HFF-Myc (cell line): Measurements from ENCODE around the gene MICAL1.

Source experiments
- DNase-seq: peaks from one replicate; pipeline ENCODE4 v3.0.0-alpha.2; 2011; ENCODE audit warnings: low read depth; ENCODE audit errors: extremely low read depth
- H3K4me3 ChIP-seq: replicated peaks from 2 replicates; pipeline ENCODE4 v1.5.1; 2011; ENCODE audit warnings: low read depth, mild to moderate bottlenecking, control low read depth, low read length
- TF ChIP-seq, protein P1 (sequence below): IDR thresholded peaks from 2 replicates; pipeline ENCODE4 v1.5.1; 2012; ENCODE audit warnings: mild to moderate bottlenecking, low read depth, low read length, control low read depth; ENCODE audit errors: missing control alignments

MICAL1 gene

DNA sequence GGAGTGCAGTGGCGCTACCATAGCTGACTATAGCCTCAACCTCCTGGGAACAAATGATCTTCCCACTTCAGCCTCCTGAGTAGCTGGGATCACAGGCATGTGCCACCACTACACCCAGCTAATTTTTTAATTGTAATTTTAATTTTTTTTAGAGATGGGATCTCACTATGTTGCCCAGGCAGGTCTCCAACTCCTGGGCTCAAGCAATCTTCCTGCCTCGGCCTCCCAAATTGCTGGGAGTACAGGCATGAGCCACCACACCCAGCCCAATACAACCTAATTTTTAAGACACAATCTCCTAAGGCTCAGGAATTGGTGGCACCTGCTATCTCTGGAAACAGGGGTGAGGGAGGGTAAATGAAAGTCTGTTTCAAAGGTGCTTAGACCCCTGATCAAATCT lies 21.6 kb upstream of the MICAL1 start:
- TF ChIP-seq, protein P1, sequence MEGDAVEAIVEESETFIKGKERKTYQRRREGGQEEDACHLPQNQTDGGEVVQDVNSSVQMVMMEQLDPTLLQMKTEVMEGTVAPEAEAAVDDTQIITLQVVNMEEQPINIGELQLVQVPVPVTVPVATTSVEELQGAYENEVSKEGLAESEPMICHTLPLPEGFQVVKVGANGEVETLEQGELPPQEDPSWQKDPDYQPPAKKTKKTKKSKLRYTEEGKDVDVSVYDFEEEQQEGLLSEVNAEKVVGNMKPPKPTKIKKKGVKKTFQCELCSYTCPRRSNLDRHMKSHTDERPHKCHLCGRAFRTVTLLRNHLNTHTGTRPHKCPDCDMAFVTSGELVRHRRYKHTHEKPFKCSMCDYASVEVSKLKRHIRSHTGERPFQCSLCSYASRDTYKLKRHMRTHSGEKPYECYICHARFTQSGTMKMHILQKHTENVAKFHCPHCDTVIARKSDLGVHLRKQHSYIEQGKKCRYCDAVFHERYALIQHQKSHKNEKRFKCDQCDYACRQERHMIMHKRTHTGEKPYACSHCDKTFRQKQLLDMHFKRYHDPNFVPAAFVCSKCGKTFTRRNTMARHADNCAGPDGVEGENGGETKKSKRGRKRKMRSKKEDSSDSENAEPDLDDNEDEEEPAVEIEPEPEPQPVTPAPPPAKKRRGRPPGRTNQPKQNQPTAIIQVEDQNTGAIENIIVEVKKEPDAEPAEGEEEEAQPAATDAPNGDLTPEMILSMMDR = no peak
- H3K4me3 ChIP-seq = peak overlapping the region; percentile 35; the same call in 1 of the 2 replicates
- DNase-seq = no peak

DNA sequence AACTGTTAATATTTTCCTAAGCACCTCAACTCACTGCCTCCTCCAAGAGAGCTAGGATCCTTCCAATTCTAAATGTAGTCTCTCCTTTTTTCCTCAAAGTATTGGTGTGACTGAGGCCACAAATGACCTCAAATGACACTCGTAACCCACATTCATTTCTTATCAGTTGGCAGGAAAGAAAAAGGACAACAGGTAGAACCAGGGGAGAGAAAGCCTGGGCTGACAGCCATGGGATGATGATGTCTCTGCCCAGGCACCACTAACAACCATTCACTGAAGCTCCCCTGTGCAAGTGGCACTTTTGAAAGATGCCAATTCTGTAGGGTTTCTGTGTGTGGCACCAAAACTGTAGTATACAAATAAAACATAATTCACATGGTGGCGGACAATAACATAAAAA lies 20.1 kb upstream of the MICAL1 start:
- TF ChIP-seq, protein P1 = no peak
- no peak for DNase-seq
- H3K4me3 ChIP-seq = no peak overlapping the region

DNA sequence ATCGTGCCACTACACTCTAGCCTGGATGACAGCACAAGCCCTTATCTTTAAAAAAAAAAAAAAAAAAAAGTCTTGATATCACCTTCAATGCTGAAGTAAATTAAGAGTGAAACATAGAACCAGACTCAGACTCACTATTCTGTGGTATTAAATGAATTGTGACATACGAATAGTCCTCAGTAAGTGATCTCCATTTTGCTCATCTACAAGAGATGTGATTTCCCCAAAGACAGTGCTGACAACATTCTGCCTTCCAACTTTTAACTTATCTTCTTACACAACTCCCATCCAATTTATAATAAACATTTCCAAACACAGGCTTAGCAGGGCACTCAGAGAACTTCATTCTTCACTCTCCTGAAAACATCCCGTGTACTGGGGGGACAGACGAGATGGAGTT lies 19.4 kb upstream of the MICAL1 start:
- no peak for DNase-seq
- TF ChIP-seq, protein P1 = no peak
- no peak overlapping the region for H3K4me3 ChIP-seq

DNA sequence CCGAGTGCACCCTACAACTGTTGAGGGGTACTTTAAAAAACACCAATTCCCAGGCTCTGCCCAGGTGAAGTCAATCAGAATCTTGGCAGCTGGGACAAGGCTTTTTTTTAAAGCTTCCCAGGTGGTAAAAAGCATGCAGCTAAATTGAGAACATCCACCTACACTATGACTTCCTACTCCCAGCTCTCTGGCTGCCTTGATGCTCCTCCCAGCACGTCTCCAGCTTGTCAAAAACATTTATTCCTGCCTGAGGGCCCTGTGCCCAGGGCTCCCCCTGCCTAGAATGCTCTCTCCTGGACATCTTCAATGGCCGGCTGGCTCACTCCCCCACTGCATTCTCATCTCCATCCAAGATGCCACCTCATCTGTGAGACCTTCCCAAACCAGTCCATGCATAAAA lies 17.5 kb upstream of the MICAL1 start:
- TF ChIP-seq, protein P1 = no peak
- no peak for DNase-seq
- no peak overlapping the region for H3K4me3 ChIP-seq

DNA sequence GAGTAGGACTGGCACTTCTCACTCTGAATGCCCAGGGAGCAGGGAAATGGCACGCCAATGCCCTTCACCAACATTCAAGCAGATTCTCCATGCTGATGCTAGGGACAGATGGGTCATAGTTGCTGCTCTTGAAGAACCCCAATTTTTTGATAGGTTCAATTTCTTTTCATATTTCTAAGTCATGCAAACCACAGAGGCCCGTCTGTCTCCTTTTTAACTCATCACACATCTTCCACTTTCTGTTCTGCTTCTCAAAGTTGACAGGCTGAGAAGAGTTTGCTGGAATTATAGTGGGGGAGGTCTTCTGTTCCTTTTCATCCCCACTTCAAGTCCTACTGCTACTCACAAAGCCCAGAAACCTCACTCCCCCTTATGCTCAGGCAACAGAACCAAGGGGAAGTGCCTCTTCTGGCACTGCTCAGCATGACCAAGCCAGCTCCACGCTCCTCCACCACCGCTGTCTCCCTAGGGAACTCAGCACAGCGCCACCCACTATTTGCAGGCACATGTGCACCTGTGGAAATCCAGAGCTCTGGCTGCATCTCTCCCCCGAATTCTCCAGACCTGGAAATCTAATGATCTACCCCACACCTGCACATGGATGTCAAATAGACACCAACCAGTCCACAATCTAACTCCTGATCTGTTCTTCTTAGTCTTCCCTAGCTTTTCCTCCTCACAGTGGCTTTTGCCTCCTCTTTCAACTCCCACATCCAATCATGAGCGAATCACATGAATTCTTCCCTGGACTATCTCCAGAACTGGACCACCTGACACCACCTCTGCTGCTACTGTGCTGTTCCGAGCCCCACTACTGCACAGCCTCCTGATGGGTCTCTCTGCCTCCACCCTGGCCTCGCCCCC lies 16.8 kb upstream of the MICAL1 start:
- DNase-seq = no peak
- H3K4me3 ChIP-seq = no peak overlapping the region
- TF ChIP-seq, protein P1 = no peak

DNA sequence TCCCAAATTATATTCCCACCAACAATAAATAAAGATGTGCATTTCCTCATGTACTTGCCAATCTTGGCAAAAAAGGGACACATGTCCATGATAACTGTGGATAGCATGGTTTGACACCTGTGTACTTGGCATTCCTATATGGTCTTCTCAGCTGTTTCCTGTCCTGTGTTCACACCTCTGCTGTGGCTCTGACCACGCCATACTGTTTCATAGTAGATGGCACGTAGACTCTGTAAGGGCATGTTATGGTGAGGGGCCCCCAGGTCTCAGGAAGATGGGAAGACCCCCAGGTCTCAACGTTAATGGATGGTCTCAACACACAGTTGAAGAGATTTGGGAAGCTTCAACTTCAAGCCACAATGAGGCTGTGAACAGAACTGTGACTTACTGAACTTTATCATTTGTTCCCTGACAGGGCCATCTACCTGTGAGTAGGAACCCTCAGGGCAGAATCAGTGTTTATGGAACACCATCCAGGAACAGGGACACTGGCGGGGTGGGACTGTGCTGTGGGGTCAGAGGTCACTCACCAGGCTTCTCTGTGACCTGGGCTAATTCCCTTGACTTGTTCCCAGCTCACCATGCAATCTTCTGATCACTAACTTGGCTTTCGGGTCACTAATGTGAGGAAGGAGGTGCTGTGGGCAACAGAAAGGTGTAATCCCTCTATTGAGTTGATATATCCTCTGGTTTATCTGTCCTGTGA lies 15.7 kb upstream of the MICAL1 start:
- H3K4me3 ChIP-seq = no peak overlapping the region
- TF ChIP-seq, protein P1 = no peak
- no peak for DNase-seq
